Osteoblast (primary cell): ENCODE data around the gene PWWP2B. TPM values are rescaled to one million over a fixed set of nuclear protein-coding genes. Genes with fewer than 3 reads are reported as not detected.

Experiments used
- DNase-seq: peaks from one replicate; pipeline ENCODE4 v3.0.0; 2011; ENCODE audit warnings: low spot score, mixed read lengths; ENCODE audit not compliant: insufficient read length; ENCODE audit errors: missing footprints
- H2AFZ ChIP-seq: 2 replicates; pipeline ENCODE4 v1.6.0; 2011; ENCODE audit warnings: mild to moderate bottlenecking, low read length
- H3K27ac ChIP-seq: 2 replicates; pipeline ENCODE4 v1.5.1; 2011; ENCODE audit warnings: mild to moderate bottlenecking, low read depth, low read length, moderate library complexity
- H3K27me3 ChIP-seq: 2 replicates; pipeline ENCODE4 v1.6.0; 2012; ENCODE audit warnings: mild to moderate bottlenecking, control low read depth, inconsistent platforms, low read length, moderate library complexity; ENCODE audit not compliant: insufficient read depth
- H3K36me3 ChIP-seq: 2 replicates; pipeline ENCODE4 v1.5.1; 2011; ENCODE audit warnings: mild to moderate bottlenecking, low read length, control low read depth, moderate library complexity; ENCODE audit not compliant: insufficient read depth
- H3K4me1 ChIP-seq: 2 replicates; pipeline ENCODE4 v1.5.1; 2011; ENCODE audit warnings: mild to moderate bottlenecking, low read length, control low read depth, moderate library complexity; ENCODE audit not compliant: insufficient read depth
- H3K4me2 ChIP-seq: 2 replicates; pipeline ENCODE4 v1.6.0; 2011; ENCODE audit warnings: mild to moderate bottlenecking, low read length; ENCODE audit not compliant: insufficient read depth
- H3K4me3 ChIP-seq: fragments of 200-600 bp; sonication (generic); 3 replicates; pipeline ENCODE4 v1.5.1; 2012; ENCODE audit warnings: mild to moderate bottlenecking, low read length, inconsistent platforms; ENCODE audit not compliant: insufficient read depth
- H3K79me2 ChIP-seq: 2 replicates; pipeline ENCODE4 v1.6.0; 2012; ENCODE audit warnings: mild to moderate bottlenecking, low read length, control low read depth, inconsistent platforms; ENCODE audit not compliant: insufficient read depth
- H3K9me3 ChIP-seq: 2 replicates; pipeline ENCODE4 v1.5.1; 2011; ENCODE audit warnings: low read depth, low read length, control low read depth
- H4K20me1 ChIP-seq: 2 replicates; pipeline ENCODE4 v1.6.0; 2012; ENCODE audit warnings: mild to moderate bottlenecking, low read length, control low read depth; ENCODE audit not compliant: insufficient read depth
- CTCF ChIP-seq: IDR thresholded peaks from 2 replicates; pipeline ENCODE4 v1.5.1; 2011; ENCODE audit warnings: mild to moderate bottlenecking, low read depth, low read length, moderate library complexity; ENCODE audit errors: extremely low read depth
- total RNA-seq: library from RNA; depleted of rRNA; stranded (reverse); fragments of >200 nt; gene quantifications from 2 replicates; pipeline ENCODE4 v1.2.3, GENCODE V29; 2012

Gene PWWP2B
- total RNA-seq, 1 donor, result 18.5 TPM

DNA sequence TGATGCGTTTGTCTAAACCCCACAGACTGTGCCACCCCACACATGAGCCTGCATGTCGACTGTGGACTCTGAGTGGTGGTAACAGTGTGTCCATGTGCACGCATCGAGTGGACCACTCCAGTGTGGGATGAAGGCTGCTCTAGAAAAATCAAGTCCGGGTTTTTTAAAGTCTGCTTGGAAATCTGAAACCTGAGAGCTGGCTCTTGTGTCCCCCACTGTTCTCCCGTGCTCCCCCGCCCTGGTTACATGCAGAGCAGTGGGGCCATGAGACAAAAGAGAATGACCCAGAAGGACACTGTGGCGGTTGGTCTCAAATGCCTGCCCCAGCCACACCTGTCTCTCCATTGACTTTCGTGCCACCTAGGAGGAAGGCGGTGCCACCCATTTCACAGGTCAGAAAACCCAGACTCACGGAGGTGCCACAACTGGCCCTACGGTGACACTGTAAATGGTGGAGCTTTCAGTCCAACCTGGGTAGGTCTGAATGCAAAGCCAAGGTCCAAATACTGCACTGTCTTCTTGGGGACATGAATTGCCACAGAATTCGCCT lies 27.3 kb upstream of the PWWP2B start:
- Histone ChIP-seq H3K4me3 (no peak overlapping the region), H2AFZ (no peak overlapping the region), H3K27ac (no peak overlapping the region), H3K4me1 (peaks cover 3% of the 10 kb centered on the region), H3K9me3 (no peaks in the 10 kb centered on the region), H3K27me3 (no peaks in the 10 kb centered on the region), H3K36me3 (no peaks in the 10 kb centered on the region), H4K20me1 (no peaks in the 10 kb centered on the region), H3K79me2 (no peaks in the 10 kb centered on the region), H3K4me2 (no peak overlapping the region)
- TF ChIP-seq CTCF, result no peak
- DNase-seq, result peak; percentile 25

DNA sequence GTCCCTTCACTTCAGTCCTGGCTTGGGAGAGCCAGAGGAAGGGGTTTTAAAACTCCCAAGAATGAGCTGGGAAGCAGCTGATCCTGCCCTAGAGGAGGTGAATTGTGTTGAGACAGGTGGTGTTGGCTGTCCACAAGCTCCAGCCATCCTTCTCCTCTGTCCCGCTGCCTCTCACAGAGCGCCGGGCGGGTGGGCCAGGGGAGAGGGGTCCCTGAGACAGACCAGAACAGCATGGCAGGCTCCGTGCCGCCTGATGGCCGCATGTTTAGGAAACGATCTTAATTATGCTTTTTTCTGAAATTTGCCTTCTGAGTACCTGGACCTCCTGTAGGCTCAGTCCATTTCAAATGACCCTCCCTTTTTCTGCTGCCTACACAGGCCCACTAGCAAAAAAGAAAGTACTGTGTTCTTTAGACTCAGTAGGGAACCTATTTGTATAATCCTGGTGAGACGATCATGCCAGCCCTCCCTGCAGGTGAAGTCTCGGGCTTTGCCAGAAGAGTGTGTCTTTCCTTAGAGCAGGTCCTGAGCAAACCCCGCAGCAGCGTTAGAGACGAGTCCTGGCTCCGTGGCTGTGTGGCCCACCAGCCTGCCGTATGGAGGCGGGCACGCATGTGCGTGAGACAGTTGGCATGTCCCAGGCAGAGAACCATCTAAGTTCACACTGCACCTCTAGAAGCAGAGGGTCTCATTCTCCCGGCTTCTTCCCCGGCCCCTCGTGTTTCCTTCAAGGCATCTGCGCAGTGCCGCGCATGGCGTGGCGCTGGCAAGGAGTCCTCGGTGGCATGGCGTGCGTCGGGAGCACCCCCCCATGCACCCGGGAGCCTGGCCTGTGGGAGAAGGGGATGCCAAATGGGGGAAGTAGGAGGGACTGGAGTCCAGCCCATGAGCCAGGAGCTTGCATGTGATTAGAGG lies 26.3 kb upstream of the PWWP2B start:
- no peaks in the 10 kb centered on the region for H3K9me3 ChIP-seq
- no peak overlapping the region for H2AFZ ChIP-seq
- no peaks in the 10 kb centered on the region for H3K27me3 ChIP-seq
- no peak overlapping the region for H3K4me2 ChIP-seq
- no peaks in the 10 kb centered on the region for H4K20me1 ChIP-seq
- no peak overlapping the region for H3K27ac ChIP-seq
- TF ChIP-seq CTCF, result no peak
- no peaks in the 10 kb centered on the region for H3K79me2 ChIP-seq
- DNase-seq, result peak; percentile 37
- peaks cover 3% of the 10 kb centered on the region for H3K4me1 ChIP-seq
- no peak overlapping the region for H3K4me3 ChIP-seq
- H3K36me3 ChIP-seq, result no peaks in the 10 kb centered on the region

DNA sequence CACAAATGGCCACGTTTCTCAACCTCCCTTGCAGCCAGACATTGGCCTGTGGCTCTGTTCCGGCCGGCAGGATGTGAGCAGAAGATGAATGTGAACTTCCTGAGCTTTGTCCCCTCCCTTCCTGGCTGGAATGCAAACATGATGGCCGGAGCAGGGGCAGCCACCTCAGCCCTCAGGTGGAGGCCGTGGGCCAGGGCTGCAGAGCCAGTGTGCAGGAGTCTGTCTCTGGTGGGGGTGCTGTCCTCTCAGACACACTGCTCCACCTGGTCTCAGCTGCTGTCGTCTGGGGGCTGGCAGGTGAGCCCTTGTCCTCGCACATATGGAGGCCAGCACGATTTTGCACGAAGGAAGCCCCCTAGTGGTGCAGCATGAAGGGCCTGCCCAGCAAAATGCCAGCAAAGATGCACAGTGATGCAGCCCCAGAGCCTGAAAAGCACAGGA lies 25.3 kb upstream of the PWWP2B start:
- H3K4me2 ChIP-seq, result no peak overlapping the region
- no peaks in the 10 kb centered on the region for H3K36me3 ChIP-seq

More for the DNA sequence above, 25.3 kb upstream of the PWWP2B start:
- Histone ChIP-seq H3K27me3 (no peaks in the 10 kb centered on the region), H3K9me3 (no peaks in the 10 kb centered on the region), H3K4me1 (peaks cover 3% of the 10 kb centered on the region), H3K4me3 (no peak overlapping the region), H3K79me2 (no peaks in the 10 kb centered on the region), H2AFZ (no peak overlapping the region), H3K27ac (no peak overlapping the region), H4K20me1 (no peaks in the 10 kb centered on the region)
- DNase-seq, result peak; percentile 68
- TF ChIP-seq CTCF, result peak; percentile 40
